ENCODE measurements around the gene SNX24. TPM values are rescaled to one million over a fixed set of nuclear protein-coding genes. Genes with fewer than 3 reads are reported as not detected.
"Not testable (repeated sequence)": the region's sequence is repeated elsewhere in the genome, so short reads cannot be mapped to it uniquely, and the experiment has no call there.

The SNX24 gene
- total RNA-seq, 2 experiments from 2014 or later, result 2.0 to 2.3 TPM

GRCh38 chr5:122963305-122963704 is 117.9 kb downstream of the SNX24 start:
- no peak overlapping the region for H3K27ac Mint-ChIP-seq
- ChIA-PET CTCF (no interaction called here), POLR2A (no interaction called here)
- no peak for ATAC-seq
- H3K4me1 Mint-ChIP-seq (ENCODE audit: low read depth), result no peaks in the 10 kb centered on the region
- no peaks in the 10 kb centered on the region for H3K27me3 Mint-ChIP-seq
- intact Hi-C loops (cut with micrococcal nuclease), result no loop called here
- no peak for DNase-seq
- no peaks in the 10 kb centered on the region for H3K36me3 Mint-ChIP-seq (ENCODE audit: low read depth)
- H3K4me3 Mint-ChIP-seq, result no peak overlapping the region
- H3K9me3 Mint-ChIP-seq, result no peaks in the 10 kb centered on the region
- TF ChIP-seq CTCF (IDR thresholded peaks at IDR 0.05), result no peak

- Mint-ChIP-seq H3K4me3 (no peak overlapping the region), H3K36me3 (ENCODE audit: low read depth) (no peaks in the 10 kb centered on the region), H3K27ac (no peak overlapping the region), H3K9me3 (no peaks in the 10 kb centered on the region), H3K27me3 (peaks cover 3% of the 10 kb centered on the region), H3K4me1 (ENCODE audit: low read depth) (no peaks in the 10 kb centered on the region)
- POLR2A ChIA-PET, result no interaction called here
- TF ChIP-seq CTCF (IDR thresholded peaks at IDR 0.05), result no peak
- CTCF ChIA-PET, result no interaction called here
- no peak for DNase-seq
- no peak for ATAC-seq
- intact Hi-C loops (cut with micrococcal nuclease), result no loop called here
Measured at GRCh38 chr5:122965111-122965510, 119.7 kb downstream of the SNX24 start.

- no peak overlapping the region for H3K4me3 Mint-ChIP-seq
- ChIA-PET CTCF (no interaction called here), POLR2A (interaction anchor here (0.9 kb wide), 1 partner anchor 8 kb away, joined by 3 read pairs; no protein-coding TSS in a partner anchor)
- H3K9me3 Mint-ChIP-seq, result no peaks in the 10 kb centered on the region
- intact Hi-C loops (cut with micrococcal nuclease), result no loop called here
- peaks cover 3% of the 10 kb centered on the region for H3K27me3 Mint-ChIP-seq
- no peak overlapping the region for H3K27ac Mint-ChIP-seq
- ATAC-seq (no peak), DNase-seq (no peak)
- TF ChIP-seq CTCF (IDR thresholded peaks at IDR 0.05), result no peak
- no peaks in the 10 kb centered on the region for H3K36me3 Mint-ChIP-seq (ENCODE audit: low read depth)
- no peaks in the 10 kb centered on the region for H3K4me1 Mint-ChIP-seq (ENCODE audit: low read depth)
Measured at GRCh38 chr5:122967085-122967484, 121.7 kb downstream of the SNX24 start.

- intact Hi-C loops (cut with micrococcal nuclease), result no loop called here
- CTCF ChIA-PET, result no interaction called here
- Mint-ChIP-seq H3K4me1 (ENCODE audit: low read depth) (no peaks in the 10 kb centered on the region), H3K4me3 (no peak overlapping the region), H3K9me3 (no peaks in the 10 kb centered on the region), H3K36me3 (ENCODE audit: low read depth) (no peaks in the 10 kb centered on the region), H3K27me3 (peaks cover 3% of the 10 kb centered on the region), H3K27ac (no peak overlapping the region)
- DNase-seq (no peak), ATAC-seq (no peak)
- POLR2A ChIA-PET, result no interaction called here
- no peak for TF ChIP-seq CTCF (IDR thresholded peaks at IDR 0.05)
Measured at GRCh38 chr5:122967625-122968024, 122.2 kb downstream of the SNX24 start.

GRCh38 chr5:122968056-122968455 is 122.6 kb downstream of the SNX24 start:
- H3K27me3 Mint-ChIP-seq; DNase-seq; H3K36me3 Mint-ChIP-seq (ENCODE audit: low read depth); ATAC-seq; intact Hi-C loops (cut with micrococcal nuclease); H3K4me3 Mint-ChIP-seq; H3K9me3 Mint-ChIP-seq; POLR2A ChIA-PET; H3K27ac Mint-ChIP-seq; H3K4me1 Mint-ChIP-seq (ENCODE audit: low read depth); CTCF ChIA-PET: not testable (repeated sequence)

GRCh38 chr5:122971333-122971732 is 125.9 kb downstream of the SNX24 start:
- peaks cover 3% of the 10 kb centered on the region for H3K27me3 Mint-ChIP-seq
- ATAC-seq, result no peak

More at GRCh38 chr5:122971333-122971732, 125.9 kb downstream of the SNX24 start:
- intact Hi-C loops (cut with micrococcal nuclease), result no loop called here
- no peak for TF ChIP-seq CTCF (IDR thresholded peaks at IDR 0.05)
- POLR2A ChIA-PET, result no interaction called here
- Mint-ChIP-seq H3K4me3 (no peak overlapping the region), H3K27ac (no peak overlapping the region), H3K36me3 (ENCODE audit: low read depth) (no peaks in the 10 kb centered on the region), H3K9me3 (no peaks in the 10 kb centered on the region), H3K4me1 (ENCODE audit: low read depth) (no peaks in the 10 kb centered on the region)
- DNase-seq, result no peak
- CTCF ChIA-PET, result no interaction called here

All from activated CD8-positive, alpha-beta T cell treated with anti-CD3 and anti-CD28 coated beads for 36 hours (primary cell).